KG1 (cell line): ENCODE measurements around the gene USP25.

Experiments used
- DNase-seq: peaks from one replicate; lab custom pipeline; 2025; lab: John Stamatoyannopoulos, UW

The USP25 gene, protein sequence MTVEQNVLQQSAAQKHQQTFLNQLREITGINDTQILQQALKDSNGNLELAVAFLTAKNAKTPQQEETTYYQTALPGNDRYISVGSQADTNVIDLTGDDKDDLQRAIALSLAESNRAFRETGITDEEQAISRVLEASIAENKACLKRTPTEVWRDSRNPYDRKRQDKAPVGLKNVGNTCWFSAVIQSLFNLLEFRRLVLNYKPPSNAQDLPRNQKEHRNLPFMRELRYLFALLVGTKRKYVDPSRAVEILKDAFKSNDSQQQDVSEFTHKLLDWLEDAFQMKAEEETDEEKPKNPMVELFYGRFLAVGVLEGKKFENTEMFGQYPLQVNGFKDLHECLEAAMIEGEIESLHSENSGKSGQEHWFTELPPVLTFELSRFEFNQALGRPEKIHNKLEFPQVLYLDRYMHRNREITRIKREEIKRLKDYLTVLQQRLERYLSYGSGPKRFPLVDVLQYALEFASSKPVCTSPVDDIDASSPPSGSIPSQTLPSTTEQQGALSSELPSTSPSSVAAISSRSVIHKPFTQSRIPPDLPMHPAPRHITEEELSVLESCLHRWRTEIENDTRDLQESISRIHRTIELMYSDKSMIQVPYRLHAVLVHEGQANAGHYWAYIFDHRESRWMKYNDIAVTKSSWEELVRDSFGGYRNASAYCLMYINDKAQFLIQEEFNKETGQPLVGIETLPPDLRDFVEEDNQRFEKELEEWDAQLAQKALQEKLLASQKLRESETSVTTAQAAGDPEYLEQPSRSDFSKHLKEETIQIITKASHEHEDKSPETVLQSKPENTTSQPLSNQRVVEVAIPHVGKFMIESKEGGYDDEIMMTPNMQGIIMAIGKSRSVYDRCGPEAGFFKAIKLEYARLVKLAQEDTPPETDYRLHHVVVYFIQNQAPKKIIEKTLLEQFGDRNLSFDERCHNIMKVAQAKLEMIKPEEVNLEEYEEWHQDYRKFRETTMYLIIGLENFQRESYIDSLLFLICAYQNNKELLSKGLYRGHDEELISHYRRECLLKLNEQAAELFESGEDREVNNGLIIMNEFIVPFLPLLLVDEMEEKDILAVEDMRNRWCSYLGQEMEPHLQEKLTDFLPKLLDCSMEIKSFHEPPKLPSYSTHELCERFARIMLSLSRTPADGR

GRCh38 chr21:15729674-15730483 lies at the start of gene USP25:
TSS of gene USP25 (plus strand) at chr21:15729982. CDS start at chr21:15730394, 412 bp downstream.
- peak; percentile 80 for DNase-seq

DNA sequence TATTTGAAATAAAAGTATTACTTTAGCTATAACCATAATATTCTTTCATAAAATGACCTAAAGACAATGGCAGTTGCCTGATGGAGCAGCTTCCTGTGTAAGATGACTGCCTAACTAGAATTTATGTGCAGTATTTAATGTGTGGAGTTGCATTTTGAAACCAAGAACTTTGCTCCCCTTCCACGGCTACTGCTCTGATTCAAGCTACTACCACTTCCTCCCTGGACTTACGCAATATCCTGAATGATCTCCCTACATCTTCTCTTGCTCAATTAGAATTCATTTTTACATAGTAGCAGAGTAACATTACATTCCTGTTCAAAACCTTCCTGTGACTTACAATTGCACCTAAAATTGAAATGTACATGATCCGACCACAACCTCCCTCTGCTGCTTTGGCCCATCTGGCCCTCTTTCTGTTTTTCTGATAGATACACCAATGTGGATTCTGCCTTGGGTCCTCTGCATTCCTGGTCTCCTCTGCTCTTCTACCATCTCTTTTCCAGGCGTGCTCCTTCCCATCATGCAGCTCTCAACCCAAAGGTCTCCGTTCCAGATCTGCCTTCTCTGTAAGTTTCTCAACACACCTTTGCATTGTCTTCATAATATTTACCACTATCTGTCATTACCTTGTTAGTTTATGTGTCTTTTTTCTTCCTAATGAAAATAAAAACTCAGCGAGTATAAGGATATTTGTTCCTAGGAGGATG lies 47.4 kb upstream of the USP25 start:
- peak; percentile 20 for DNase-seq

- DNase-seq = no peak
These were observed 46.8 kb upstream of the USP25 start for GRCh38 chr21:15682977-15683376.

- DNase-seq = peak; percentile 4
These were observed 43.3 kb upstream of the USP25 start for GRCh38 chr21:15686506-15686905.

DNA sequence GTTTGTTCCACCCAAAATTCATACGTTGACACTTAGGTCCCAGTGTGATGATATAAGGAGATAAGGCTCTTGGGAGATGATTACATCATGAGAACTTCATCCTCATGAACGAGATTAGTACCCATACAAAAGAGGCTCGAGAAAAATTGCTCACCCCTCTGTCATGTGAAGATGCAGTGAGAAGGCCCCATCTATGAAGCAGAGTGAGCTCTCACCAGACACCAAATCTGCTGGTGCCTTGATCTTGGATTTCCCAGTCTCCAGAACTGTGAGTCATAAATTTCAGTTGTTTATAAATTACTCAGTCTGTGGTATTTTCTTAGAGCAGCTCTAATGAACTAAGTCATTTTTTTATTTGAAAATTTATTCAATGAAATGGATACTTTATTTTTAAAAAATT lies 42.6 kb upstream of the USP25 start:
- DNase-seq = no peak

- no peak for DNase-seq
These were observed 41.8 kb upstream of the USP25 start for GRCh38 chr21:15688016-15688415.

DNA sequence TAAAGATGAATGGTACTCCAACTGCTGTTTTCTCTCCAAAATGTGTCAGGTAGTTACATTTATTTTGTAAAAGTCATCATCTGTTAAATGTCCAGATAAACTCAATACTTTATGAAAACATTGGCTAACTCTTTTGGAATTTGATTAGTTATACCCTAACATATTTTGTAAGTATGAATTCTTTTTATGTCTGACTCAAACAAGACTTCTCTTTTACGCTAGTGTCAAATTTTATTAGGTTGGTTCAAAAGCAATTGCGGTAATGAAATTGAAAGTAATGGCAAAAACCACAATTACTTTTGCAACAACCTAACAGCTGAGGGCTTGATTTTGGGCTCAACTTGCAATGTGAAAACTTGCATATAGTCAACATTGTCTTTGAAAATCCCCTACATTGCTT lies 41.0 kb upstream of the USP25 start:
- no peak for DNase-seq

- no peak for DNase-seq
These were observed 37.1 kb upstream of the USP25 start for GRCh38 chr21:15692711-15693110.

GRCh38 chr21:15695241-15695640 lies 34.5 kb upstream of the USP25 start:
- DNase-seq = no peak

GRCh38 chr21:15701830-15702229 lies 28.0 kb upstream of the USP25 start:
- no peak for DNase-seq

- DNase-seq = no peak
These were observed 25.9 kb upstream of the USP25 start for GRCh38 chr21:15703932-15704331.

- no peak for DNase-seq
These were observed 23.1 kb upstream of the USP25 start for GRCh38 chr21:15706696-15707095.

GRCh38 chr21:15713412-15713811 lies 16.4 kb upstream of the USP25 start:
- no peak for DNase-seq

DNA sequence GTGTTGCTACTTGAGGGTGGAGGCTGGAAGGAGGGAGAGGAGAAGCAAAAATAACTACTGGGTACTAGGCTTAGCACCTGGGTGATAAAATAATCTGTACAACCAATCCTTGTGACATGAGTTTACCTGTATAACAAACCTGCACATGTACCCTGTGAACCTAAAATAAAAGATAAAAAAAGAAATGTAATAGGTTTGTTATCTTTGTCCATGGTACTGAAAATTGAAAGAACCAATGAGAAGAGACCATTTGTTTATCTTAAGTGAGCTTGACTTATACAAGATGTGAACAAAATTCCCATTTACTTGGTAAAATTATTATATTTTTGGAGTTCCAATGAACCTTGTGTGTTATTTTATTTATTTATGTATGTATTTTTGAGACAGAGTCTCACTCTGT lies 11.1 kb upstream of the USP25 start:
- no peak for DNase-seq

DNA sequence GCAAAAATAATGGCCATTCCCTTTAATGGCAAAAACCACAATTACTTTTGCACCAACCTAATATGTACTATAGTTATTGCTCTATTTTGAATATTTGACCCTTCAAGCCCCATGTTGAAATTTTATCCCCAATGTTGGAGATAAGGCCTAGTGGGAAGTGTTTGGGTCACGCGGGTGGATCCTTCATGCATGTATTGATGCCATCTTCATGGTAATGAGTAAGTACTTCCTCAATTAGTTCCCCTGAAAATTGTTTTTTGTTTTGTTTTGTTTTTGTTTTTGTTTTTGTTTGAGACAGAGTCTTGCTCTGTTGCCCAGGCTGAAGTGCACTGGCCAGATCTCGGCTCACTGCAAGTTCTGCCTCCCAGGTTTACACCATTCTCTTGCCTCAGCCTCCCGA lies 9.8 kb upstream of the USP25 start:
- DNase-seq = no peak

DNA sequence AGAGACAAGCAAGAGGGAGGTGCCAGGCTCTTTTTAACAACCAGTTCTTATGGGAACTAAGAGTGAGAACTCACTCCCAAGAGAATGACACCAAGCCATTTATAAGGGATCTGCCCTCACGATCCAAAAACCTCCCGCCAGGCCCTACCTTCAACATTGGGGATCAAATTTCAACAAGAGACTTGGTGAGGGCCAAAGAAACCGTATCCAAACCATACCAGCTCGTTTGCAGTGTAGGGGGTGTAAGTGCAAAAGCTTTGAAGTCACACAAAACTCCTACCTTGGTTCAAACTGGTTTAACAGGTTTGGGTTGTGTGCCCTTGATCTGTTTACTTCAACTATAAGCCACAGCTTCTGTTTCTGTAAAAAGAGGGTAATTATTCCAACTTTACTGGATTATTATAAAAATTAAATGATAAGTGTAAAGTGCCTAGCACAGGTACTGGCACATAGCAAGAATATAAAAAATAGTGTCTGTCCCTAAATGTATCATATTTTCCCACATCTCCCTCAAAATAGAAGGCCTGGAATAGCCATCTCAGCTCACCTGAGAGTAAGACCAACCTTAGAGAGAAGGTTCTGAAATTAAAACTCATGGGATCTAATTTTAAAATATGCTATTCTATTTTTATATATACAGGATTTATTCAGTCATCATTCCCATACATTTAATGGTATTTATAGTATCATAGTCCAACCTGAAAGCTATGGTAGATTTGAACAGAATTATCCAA lies 7.0 kb upstream of the USP25 start:
- DNase-seq = no peak

DNA sequence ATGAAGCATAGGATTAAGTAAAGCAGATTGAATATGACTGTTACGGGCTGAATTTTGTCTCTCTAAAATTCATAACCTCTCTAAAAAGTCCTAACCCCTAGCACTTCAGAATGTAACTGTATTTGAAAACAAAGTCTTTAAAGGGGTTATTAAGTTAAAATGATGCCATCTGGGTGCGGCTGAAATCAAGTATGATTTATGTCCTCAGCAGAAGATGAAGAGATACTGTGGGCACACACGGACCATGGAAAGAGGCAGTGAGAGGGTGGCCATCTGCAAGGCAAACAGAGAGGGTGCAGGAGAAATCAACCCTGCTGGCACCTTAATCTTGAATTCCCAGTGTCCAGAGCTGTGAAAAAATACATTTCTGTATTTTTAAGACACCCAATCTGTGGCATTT lies 3.8 kb upstream of the USP25 start:
- no peak for DNase-seq

DNA sequence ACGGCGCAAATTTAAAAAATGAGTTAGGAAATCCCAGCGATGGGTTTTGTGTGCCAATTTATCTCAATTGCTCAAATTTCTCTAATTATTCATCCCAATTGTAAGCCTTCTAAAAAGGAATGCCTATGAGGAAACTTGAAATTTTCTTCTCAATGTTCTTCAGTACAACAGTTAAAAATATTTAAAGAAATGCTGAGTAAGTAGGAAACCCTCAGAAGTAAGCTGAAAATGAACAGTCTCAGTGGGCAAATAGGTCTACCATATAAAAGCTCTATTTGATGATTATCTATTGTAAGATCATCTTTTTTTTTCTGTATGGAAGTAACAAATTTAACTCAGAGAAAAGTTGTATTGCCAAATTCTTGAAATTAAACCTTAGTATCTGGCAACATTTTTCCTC lies 1.7 kb upstream of the USP25 start:
- DNase-seq = no peak

DNA sequence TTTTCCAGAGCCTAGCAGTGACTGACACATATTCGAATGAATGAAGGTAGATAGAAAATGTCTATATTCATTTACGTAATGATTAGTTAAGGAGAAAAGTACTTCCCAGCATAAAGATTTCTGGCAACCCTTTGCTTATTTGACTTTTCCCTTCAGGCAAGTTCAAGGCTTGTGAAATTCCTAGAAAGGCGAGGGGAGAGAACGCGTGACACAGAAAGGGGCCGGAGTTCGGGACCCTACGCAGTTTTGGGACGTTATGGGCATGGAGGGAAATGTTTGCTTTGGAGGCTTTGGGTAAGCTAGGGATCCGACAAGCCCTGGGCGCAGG lies 472 bp upstream of the USP25 start:
- DNase-seq = no peak

DNA sequence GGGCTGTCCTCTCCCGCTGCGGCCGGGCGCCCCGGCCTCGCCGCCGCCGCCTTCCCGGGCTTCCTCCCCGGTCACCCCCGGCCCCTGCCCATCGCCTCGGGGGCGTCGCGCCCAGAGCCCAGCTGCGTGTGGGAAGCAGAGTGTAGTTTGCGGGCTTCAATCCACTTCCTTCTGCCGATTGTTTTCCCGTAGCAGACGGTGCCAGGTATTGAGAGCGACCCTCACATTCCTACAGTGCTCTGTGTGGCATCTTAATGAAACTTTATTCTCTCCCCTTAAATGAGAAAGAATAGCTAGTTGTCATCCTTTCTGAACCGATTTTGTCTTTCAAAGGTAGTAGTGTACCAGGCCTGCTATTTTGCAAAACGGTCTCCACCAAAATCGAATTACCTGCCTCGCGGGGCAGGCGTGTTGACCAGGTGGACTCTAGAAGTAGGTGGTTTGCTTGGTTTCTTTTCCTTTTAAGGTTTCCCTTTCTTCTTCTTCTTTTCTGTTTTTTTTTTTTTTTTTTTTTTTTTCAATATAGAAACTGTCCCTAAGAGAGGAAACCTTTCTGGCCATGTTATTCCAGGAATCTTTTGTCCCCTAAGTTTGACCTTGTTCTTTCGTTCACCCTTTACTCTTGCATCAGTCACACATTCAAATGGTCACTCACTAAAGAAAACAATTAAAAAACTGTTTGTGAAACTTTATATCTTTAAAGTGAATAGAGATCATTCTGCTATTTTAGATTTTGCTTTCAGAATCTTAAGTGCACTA lies 881 bp downstream of the USP25 start:
- no peak for DNase-seq
